Caco-2 (cell line): ENCODE results near the gene ARAP1. TPM values are rescaled to one million over a fixed set of nuclear protein-coding genes. Genes with fewer than 3 reads are reported as not detected.
A peak's percentile ranks its signal among the peaks of the same experiment; 100 is the strongest.

Experiments
- BruUV-seq: library from RNA; stranded (reverse); fragments of 400-500 nt; replicated peaks from 2 replicates; lab custom pipeline; 2021; lab: Mats Ljungman, UMichigan
- CTCF ChIA-PET: fragments of 300-600 bp; sonication (Branson Sonifier 250); formaldehyde crosslinking; loops from one replicate; lab custom pipeline; 2022; ENCODE audit warnings: antibody characterized with exemption; lab: Charles Lee
- POLR2A ChIA-PET: fragments of 300-600 bp; sonication (Branson Sonifier 250); formaldehyde crosslinking; loops from one replicate; lab custom pipeline; 2022; ENCODE audit warnings: antibody characterized with exemption; lab: Charles Lee
- DNase-seq, 2 experiments: peaks; one replicate each; pipeline versions ENCODE4 v3.0.0 to v3.0.0-alpha.2; 2020 to 2022
- H3K27me3 ChIP-seq: replicated peaks from 2 replicates; pipeline ENCODE4 v1.6.0; 2011; ENCODE audit warnings: low read length; ENCODE audit not compliant: control insufficient read depth, insufficient read depth
- H3K36me3 ChIP-seq: 2 replicates; pipeline ENCODE4 v1.5.1; 2011; ENCODE audit warnings: low read length; ENCODE audit not compliant: control insufficient read depth, insufficient read depth
- H3K4me1 ChIP-seq: fragments of 250-450 bp; sonication (Bioruptor Pico); 2 replicates; pipeline ENCODE4 v1.5.1; 2020; ENCODE audit warnings: mild to moderate bottlenecking
- H3K4me3 ChIP-seq: 2 replicates; pipeline ENCODE4 v1.5.1; 2011; ENCODE audit warnings: low read depth, mild to moderate bottlenecking, control low read depth, low read length
- H3K9me3 ChIP-seq: fragments of 250-450 bp; sonication (Bioruptor Pico); 2 replicates; pipeline ENCODE4 v1.5.1; 2020; ENCODE audit warnings: mild to moderate bottlenecking, moderate library complexity
- H3K27ac Mint-ChIP-seq: one replicate; pipeline ENCODE4 v1.8.0; 2022; ENCODE audit warnings: mixed read lengths; ENCODE audit not compliant: unreplicated experiment
- H3K27me3 Mint-ChIP-seq: one replicate; pipeline ENCODE4 v1.8.0; 2022; ENCODE audit warnings: mixed read lengths; ENCODE audit not compliant: insufficient read depth, unreplicated experiment
- H3K36me3 Mint-ChIP-seq: one replicate; pipeline ENCODE4 v1.8.0; 2022; ENCODE audit warnings: mild to moderate bottlenecking, mixed read lengths; ENCODE audit not compliant: insufficient read depth, unreplicated experiment
- H3K4me1 Mint-ChIP-seq: one replicate; pipeline ENCODE4 v1.8.0; 2022; ENCODE audit warnings: low read depth, mixed read lengths; ENCODE audit not compliant: unreplicated experiment
- H3K4me3 Mint-ChIP-seq: one replicate; pipeline ENCODE4 v1.8.0; 2022; ENCODE audit warnings: mild to moderate bottlenecking, moderate library complexity, mixed read lengths; ENCODE audit not compliant: unreplicated experiment
- H3K9me3 Mint-ChIP-seq: one replicate; pipeline ENCODE4 v1.8.0; 2022; ENCODE audit warnings: mixed read lengths; ENCODE audit not compliant: unreplicated experiment
- CTCF ChIP-seq, 2 experiments: fragments of 200-600 bp in 1 of 2; IDR thresholded peaks; 1 replicate in 1 of 2; 2 replicates in 1 of 2; pipeline versions ENCODE4 v1.5.1 to v1.8.0; 2011 to 2022; ENCODE audit warnings: antibody characterized with exemption in 1 of 2, control low read depth in 1 of 2, inconsistent platforms in 1 of 2, low read depth in 1 of 2, low read length in 1 of 2, mild to moderate bottlenecking in 1 of 2, moderate library complexity in 1 of 2; ENCODE audit not compliant: insufficient read depth in 1 of 2, severe bottlenecking in 1 of 2, unreplicated experiment in 1 of 2
- intact Hi-C: fragments of 100-400 bp; cut with micrococcal nuclease; formaldehyde crosslinking; loops from one replicate; pipeline ENCODE4 v1.10.0; 2022; ENCODE audit not compliant: unreplicated experiment
- total RNA-seq: library from RNA; stranded (reverse); gene quantifications from 2 replicates; pipeline ENCODE4 v1.2.3, GENCODE V29; 2022

ARAP1 gene
- total RNA-seq, 1 experiment from 2014 or later = 87.1 TPM

GRCh38 chr11:72722050-72722748 lies 30.0 kb downstream of the ARAP1 start:
- no peaks in the 10 kb centered on the region for H3K9me3 ChIP-seq
- intact Hi-C loops = no loop called here
- peaks cover 4% of the 10 kb centered on the region; the same call in 1 of the 2 replicates for H3K4me1 ChIP-seq
- Mint-ChIP-seq H3K4me1 (no peaks in the 10 kb centered on the region), H3K27ac (peak overlapping the region; percentile 41), H3K4me3 (no peak overlapping the region), H3K9me3 (no peaks in the 10 kb centered on the region), H3K27me3 (no peaks in the 10 kb centered on the region), H3K36me3 (no peaks in the 10 kb centered on the region)
- POLR2A ChIA-PET = no interaction called here
- DNase-seq = peak in 1 of 2 experiments; percentile 57
- CTCF ChIA-PET = interaction anchor here (0.6 to 1.1 kb wide), 2 partner anchors 46 to 101 kb away, joined by 3 to 6 read pairs; no protein-coding TSS in a partner anchor
- no peak overlapping the region for H3K4me3 ChIP-seq
- BruUV-seq = no TSS peak
- H3K27me3 ChIP-seq = no peaks in the 10 kb centered on the region
- H3K36me3 ChIP-seq = peaks cover 1% of the 10 kb centered on the region; the same call in 1 of the 2 replicates
- no peak for TF ChIP-seq CTCF (IDR thresholded peaks at IDR 0.05; ENCODE audit: insufficient read depth in 1 of 2, low read depth in 1 of 2, low read length in 1 of 2, severe bottlenecking in 1 of 2, unreplicated experiment in 1 of 2)

- Mint-ChIP-seq H3K4me3 (no peak overlapping the region), H3K36me3 (no peaks in the 10 kb centered on the region), H3K27ac (peak overlapping the region; percentile 41), H3K27me3 (no peaks in the 10 kb centered on the region), H3K9me3 (no peaks in the 10 kb centered on the region), H3K4me1 (no peaks in the 10 kb centered on the region)
- BruUV-seq = no TSS peak
- Histone ChIP-seq H3K36me3 (peaks cover 1% of the 10 kb centered on the region; the same call in 1 of the 2 replicates), H3K4me1 (peaks cover 4% of the 10 kb centered on the region; the same call in 1 of the 2 replicates), H3K27me3 (no peaks in the 10 kb centered on the region), H3K4me3 (no peak overlapping the region), H3K9me3 (no peaks in the 10 kb centered on the region)
- DNase-seq = no peak
- no peak for TF ChIP-seq CTCF (IDR thresholded peaks at IDR 0.05; ENCODE audit: insufficient read depth in 1 of 2, low read depth in 1 of 2, low read length in 1 of 2, severe bottlenecking in 1 of 2, unreplicated experiment in 1 of 2)
- intact Hi-C loops = no loop called here
- ChIA-PET CTCF (no interaction called here), POLR2A (no interaction called here)
Observed at GRCh38 chr11:72721689-72722049, 30.5 kb downstream of the ARAP1 start.

- H3K4me1 Mint-ChIP-seq = no peaks in the 10 kb centered on the region
- H3K36me3 Mint-ChIP-seq = peaks cover 2% of the 10 kb centered on the region
- H3K27me3 Mint-ChIP-seq = no peaks in the 10 kb centered on the region
- Histone ChIP-seq H3K4me3 (no peak overlapping the region), H3K27me3 (no peaks in the 10 kb centered on the region), H3K4me1 (peaks cover 4% of the 10 kb centered on the region; the same call in 1 of the 2 replicates), H3K36me3 (peaks cover 1% of the 10 kb centered on the region; the same call in 1 of the 2 replicates), H3K9me3 (no peaks in the 10 kb centered on the region)
- H3K9me3 Mint-ChIP-seq = no peaks in the 10 kb centered on the region
- CTCF ChIA-PET = interaction anchor here (1.4 kb wide), 1 partner anchor 37 kb away, joined by 5 read pairs; no protein-coding TSS in a partner anchor
- POLR2A ChIA-PET = no interaction called here
- TF ChIP-seq CTCF (IDR thresholded peaks at IDR 0.05; ENCODE audit: insufficient read depth in 1 of 2, low read depth in 1 of 2, low read length in 1 of 2, severe bottlenecking in 1 of 2, unreplicated experiment in 1 of 2) = no peak
- H3K4me3 Mint-ChIP-seq = no peak overlapping the region
- H3K27ac Mint-ChIP-seq = no peak overlapping the region
- BruUV-seq = no TSS peak
- intact Hi-C loops = no loop called here
- DNase-seq = no peak
Observed at GRCh38 chr11:72721276-72721675, 30.9 kb downstream of the ARAP1 start.
